SK-N-SH (cell line): ENCODE data around the gene IMPDH1.

Experiments
- EZH2phosphoT487 ChIP-seq: fragments of 200-600 bp; sonication (generic); IDR thresholded peaks from 2 replicates; pipeline ENCODE4 v1.6.1; 2017; ENCODE audit warnings: low read depth, mixed run types, mild to moderate bottlenecking, antibody characterized with exemption, moderate library complexity, borderline replicate concordance
- POLR2AphosphoS5 ChIP-seq: IDR thresholded peaks from 2 replicates; pipeline ENCODE4 v1.6.1; 2012; ENCODE audit warnings: low read depth, low read length
- SIN3A ChIP-seq: IDR thresholded peaks from 2 replicates; pipeline ENCODE4 v1.6.1; 2012; ENCODE audit warnings: low read depth, mild to moderate bottlenecking, low read length, moderate library complexity, borderline replicate concordance
- TCF12 ChIP-seq: IDR thresholded peaks from 2 replicates; pipeline ENCODE4 v1.4.0; 2012
- TEAD4 ChIP-seq: IDR thresholded peaks from 2 replicates; pipeline ENCODE4 v1.4.0; 2012; ENCODE audit warnings: mild to moderate bottlenecking, borderline replicate concordance; ENCODE audit not compliant: insufficient read depth
- YY1 ChIP-seq: IDR thresholded peaks from 2 replicates; pipeline ENCODE4 v1.4.0; 2012; ENCODE audit warnings: low read depth, mild to moderate bottlenecking
- TF ChIP-seq, protein P1 (sequence below): fragments of 200-600 bp; sonication (generic); IDR thresholded peaks from 2 replicates; pipeline ENCODE4 v1.6.1; 2017; ENCODE audit warnings: antibody characterized with exemption, mild to moderate bottlenecking, moderate library complexity
- TF ChIP-seq, protein P2 (sequence below): fragments of 150-350 bp; IDR thresholded peaks from 2 replicates; pipeline ENCODE4 v1.6.1; 2016; ENCODE audit warnings: mild to moderate bottlenecking, low read depth, low read length

DNA sequence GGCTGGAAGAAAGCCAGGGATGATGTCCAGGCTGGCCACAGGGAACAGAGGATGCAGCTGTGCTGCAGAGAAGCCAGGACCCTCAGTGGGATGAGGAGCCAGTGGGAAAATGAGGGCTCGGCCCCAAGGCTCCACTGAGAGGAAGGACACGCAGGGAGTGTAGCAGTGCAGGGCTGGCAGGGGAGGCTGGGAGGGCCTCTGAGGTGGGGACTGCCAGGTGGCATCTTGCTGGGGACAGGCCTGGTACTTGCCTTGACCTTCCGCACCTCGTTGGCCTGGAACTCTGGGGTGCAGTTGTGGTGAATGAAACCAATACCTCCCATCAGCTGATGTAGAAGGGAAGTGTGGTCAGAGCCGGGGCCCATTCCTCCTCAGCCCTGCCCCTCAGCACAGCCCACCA is 9.2 kb downstream of the IMPDH1 start:
- no peak for TF ChIP-seq POLR2AphosphoS5
- TF ChIP-seq, protein P1, sequence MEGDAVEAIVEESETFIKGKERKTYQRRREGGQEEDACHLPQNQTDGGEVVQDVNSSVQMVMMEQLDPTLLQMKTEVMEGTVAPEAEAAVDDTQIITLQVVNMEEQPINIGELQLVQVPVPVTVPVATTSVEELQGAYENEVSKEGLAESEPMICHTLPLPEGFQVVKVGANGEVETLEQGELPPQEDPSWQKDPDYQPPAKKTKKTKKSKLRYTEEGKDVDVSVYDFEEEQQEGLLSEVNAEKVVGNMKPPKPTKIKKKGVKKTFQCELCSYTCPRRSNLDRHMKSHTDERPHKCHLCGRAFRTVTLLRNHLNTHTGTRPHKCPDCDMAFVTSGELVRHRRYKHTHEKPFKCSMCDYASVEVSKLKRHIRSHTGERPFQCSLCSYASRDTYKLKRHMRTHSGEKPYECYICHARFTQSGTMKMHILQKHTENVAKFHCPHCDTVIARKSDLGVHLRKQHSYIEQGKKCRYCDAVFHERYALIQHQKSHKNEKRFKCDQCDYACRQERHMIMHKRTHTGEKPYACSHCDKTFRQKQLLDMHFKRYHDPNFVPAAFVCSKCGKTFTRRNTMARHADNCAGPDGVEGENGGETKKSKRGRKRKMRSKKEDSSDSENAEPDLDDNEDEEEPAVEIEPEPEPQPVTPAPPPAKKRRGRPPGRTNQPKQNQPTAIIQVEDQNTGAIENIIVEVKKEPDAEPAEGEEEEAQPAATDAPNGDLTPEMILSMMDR: no peak
- TF ChIP-seq TCF12: no peak
- TF ChIP-seq EZH2phosphoT487: no peak
- TF ChIP-seq YY1: no peak
- no peak for TF ChIP-seq TEAD4
- no peak for TF ChIP-seq SIN3A
- TF ChIP-seq, protein P2, sequence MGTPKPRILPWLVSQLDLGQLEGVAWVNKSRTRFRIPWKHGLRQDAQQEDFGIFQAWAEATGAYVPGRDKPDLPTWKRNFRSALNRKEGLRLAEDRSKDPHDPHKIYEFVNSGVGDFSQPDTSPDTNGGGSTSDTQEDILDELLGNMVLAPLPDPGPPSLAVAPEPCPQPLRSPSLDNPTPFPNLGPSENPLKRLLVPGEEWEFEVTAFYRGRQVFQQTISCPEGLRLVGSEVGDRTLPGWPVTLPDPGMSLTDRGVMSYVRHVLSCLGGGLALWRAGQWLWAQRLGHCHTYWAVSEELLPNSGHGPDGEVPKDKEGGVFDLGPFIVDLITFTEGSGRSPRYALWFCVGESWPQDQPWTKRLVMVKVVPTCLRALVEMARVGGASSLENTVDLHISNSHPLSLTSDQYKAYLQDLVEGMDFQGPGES: no peak
